K562 (cell line): Measurements from ENCODE around the gene TNFSF13. TPM values are rescaled to one million over a fixed set of nuclear protein-coding genes. Genes with fewer than 3 reads are reported as not detected.

Experiments used
- ATAC-seq: fragments of 200-7000 bp; cut with Tn5 transposase; 3 replicates; pipeline ENCODE4 v1.9.1; 2020; ENCODE audit warnings: moderate library complexity
- BruUV-seq: library from RNA; stranded (reverse); fragments of 400-500 nt; replicated peaks from 2 replicates; lab custom pipeline; 2021; lab: Mats Ljungman, UMichigan
- CTCF ChIA-PET: fragments of 300-600 bp; formaldehyde crosslinking; extraction: SDS; loops from one replicate; lab custom pipeline; 2021; ENCODE audit warnings: low intra/inter-chr PET ratio; lab: Yijun Ruan, JAX
- POLR2A ChIA-PET: fragments of 300-600, 350-650 bp; sonication (Branson Sonifier 250); formaldehyde crosslinking; extraction: SDS; loops from one replicate; lab custom pipeline; 2021; ENCODE audit warnings: antibody characterized with exemption, inconsistent platforms; lab: Yijun Ruan, JAX
- DNase-seq, 4 experiments: peaks; one replicate each; pipeline versions ENCODE4 v3.0.0 to v3.0.0-alpha.2; 2011 to 2018; ENCODE audit warnings: low spot score in 3 of 4, mixed read lengths in 3 of 4; ENCODE audit errors: extremely low read depth in 1 of 4
- FAIRE-seq: peaks from 2 replicates; lab custom pipeline; 2011; peaks lifted over from hg19 to GRCh38; lab: Jason Lieb, UNC
- H2AFZ ChIP-seq: 2 replicates; pipeline ENCODE4 v1.6.0; 2011; ENCODE audit warnings: low read depth, low read length, control low read depth, inconsistent platforms
- H3K27ac ChIP-seq: fragments of 200-600 bp; 3 replicates; pipeline ENCODE4 v1.8.0; 2011; ENCODE audit warnings: low read depth, mild to moderate bottlenecking, control low read depth, inconsistent platforms, low read length, moderate library complexity, mixed read lengths; ENCODE audit errors: extremely low read depth
- H3K27me3 ChIP-seq, 2 experiments: fragments of 300-600 bp in 1 of 2; 2 replicates in 1 of 2; 3 replicates in 1 of 2; pipeline versions ENCODE4 v1.6.0 to v1.8.0; 2011; ENCODE audit warnings: inconsistent platforms in 2 of 2, low read length in 2 of 2, mild to moderate bottlenecking in 1 of 2, mixed read lengths in 1 of 2, moderate library complexity in 1 of 2; ENCODE audit not compliant: control insufficient read depth in 2 of 2, insufficient read depth in 2 of 2
- H3K36me3 ChIP-seq: fragments of 300-600 bp; 3 replicates; pipeline ENCODE4 v1.8.0; 2011; ENCODE audit warnings: mild to moderate bottlenecking, low read length, inconsistent platforms; ENCODE audit not compliant: control insufficient read depth, insufficient read depth
- H3K4me1 ChIP-seq, 2 experiments: fragments of 200-600 bp in 1 of 2; replicated peaks in 1 of 2; 2 replicates in 1 of 2; 3 replicates in 1 of 2; pipeline versions ENCODE4 v1.5.1 to v1.8.0; 2011; ENCODE audit warnings: inconsistent platforms in 2 of 2, low read length in 2 of 2, mild to moderate bottlenecking in 1 of 2, mixed read lengths in 1 of 2, moderate library complexity in 1 of 2; ENCODE audit not compliant: control insufficient read depth in 2 of 2, insufficient read depth in 2 of 2
- H3K4me2 ChIP-seq: 2 replicates; pipeline ENCODE4 v1.6.1; 2011; ENCODE audit warnings: low read length, control low read depth, inconsistent platforms, mixed read lengths; ENCODE audit not compliant: insufficient read depth
- H3K4me3 ChIP-seq: fragments of 200-600 bp; sonication (generic), shearing (Covaris generic); 2 replicates; pipeline ENCODE4 v1.5.1; 2016; ENCODE audit warnings: control low read depth, inconsistent platforms
- H3K79me2 ChIP-seq: fragments of 200-600 bp; 3 replicates; pipeline ENCODE4 v1.8.0; 2011; ENCODE audit warnings: low read length, inconsistent platforms; ENCODE audit not compliant: control insufficient read depth, insufficient read depth
- H3K9ac ChIP-seq, 2 experiments: 2 replicates each; pipeline versions ENCODE4 v1.6.0 to v1.6.1; 2011; ENCODE audit warnings: low read depth in 2 of 2, low read length in 2 of 2, control low read depth in 1 of 2, inconsistent platforms in 1 of 2, mild to moderate bottlenecking in 1 of 2, mixed read lengths in 1 of 2; ENCODE audit not compliant: insufficient read depth in 1 of 2
- H3K9me1 ChIP-seq: one replicate; pipeline ENCODE4 v1.6.0; 2011; ENCODE audit warnings: inconsistent platforms, mild to moderate bottlenecking, low read length, moderate library complexity; ENCODE audit not compliant: control insufficient read depth, insufficient read depth
- H3K9me3 ChIP-seq: replicated peaks from 2 replicates; pipeline ENCODE4 v1.5.1; 2011; ENCODE audit warnings: low read depth, low read length, inconsistent platforms; ENCODE audit not compliant: control insufficient read depth, insufficient read depth
- H4K20me1 ChIP-seq: replicated peaks from 2 replicates; pipeline ENCODE4 v1.6.1; 2011; ENCODE audit warnings: low read length, inconsistent platforms, mixed read lengths; ENCODE audit not compliant: control insufficient read depth, insufficient read depth
- AFF4 ChIP-seq: sonication (generic); formaldehyde crosslinking; IDR thresholded peaks from 2 replicates; pipeline ENCODE4 v1.8.0; 2023; ENCODE audit warnings: mild to moderate bottlenecking, missing genetic modification reagents
- COPS2 ChIP-seq: fragments of 450-650 bp; conservative IDR thresholded peaks from 2 replicates; pipeline ENCODE4 v1.6.1; 2016; ENCODE audit warnings: mild to moderate bottlenecking, moderate library complexity
- DIDO1 ChIP-seq: fragments of 450-650 bp; IDR thresholded peaks from 2 replicates; pipeline ENCODE4 v1.6.1; 2016; ENCODE audit warnings: low read depth, missing biosample characterization, missing genetic modification characterization
- DPF2 ChIP-seq: fragments of 450-650 bp; IDR thresholded peaks from 2 replicates; pipeline ENCODE4 v1.6.1; 2016
- FOS ChIP-seq: IDR thresholded peaks from 3 replicates; pipeline ENCODE4 v1.6.1; 2011; ENCODE audit not compliant: insufficient read length; ENCODE audit errors: extremely low read depth
- TAF15 ChIP-seq: fragments of 200-400 bp; formaldehyde crosslinking; IDR thresholded peaks from 2 replicates; pipeline ENCODE4 v1.6.1; 2017; ENCODE audit warnings: mild to moderate bottlenecking, low read depth, low read length, moderate library complexity
- ZBED1 ChIP-seq: IDR thresholded peaks from 2 replicates; pipeline ENCODE4 v1.6.1; 2014
- WGBS: fragments of 100-300 bp; shearing (Covaris generic); methylation state at CpG from one replicate; pipeline ENCODE4 v1.1.6; 2016; ENCODE audit warnings: low coverage, mixed read lengths; ENCODE audit not compliant: insufficient coverage; ENCODE audit errors: missing lambda C conversion rate; 5-methylcytosine and 5-hydroxymethylcytosine counted together
- in situ Hi-C: fragments of 300-500 bp; cut with MboI; formaldehyde crosslinking; loops from 4 replicates; pipeline ENCODE4 v1.15.0; 2018; ENCODE audit warnings: inconsistent platforms, mixed read lengths
- intact Hi-C: fragments of 100-400 bp; cut with micrococcal nuclease; formaldehyde crosslinking; loops from 2 replicates; pipeline ENCODE4 v1.14.2; 2022
- polyA plus RNA-seq, 8 experiments: library from polyadenylated mRNA; depleted of rRNA in 4 of 8; stranded (reverse) in 5 of 8; unstranded in 3 of 8; fragments of >200 nt; fragmentation: Nextera tagmentation in 2 of 8; fragmentation: Illumina TruSeq in 1 of 8; extraction: Ambion mirVana in 2 of 8; extraction: Trizol in 1 of 8; gene quantifications; 2 replicates each; pipeline versions ENCODE4 v1.2.1 to v1.2.3, GENCODE V29; 2011 to 2014; ENCODE audit warnings: inconsistent platforms in 1 of 8, missing spikeins in 1 of 8
- total RNA-seq, 7 experiments: library from RNA; depleted of rRNA in 6 of 7; stranded (reverse); fragments of >200 nt in 6 of 7; fragmentation: Illumina TruSeq in 2 of 7; extraction: Trizol in 2 of 7; gene quantifications; 2 replicates each; pipeline versions ENCODE4 v1.2.1 to v1.2.3, GENCODE V29; 2011 to 2021; ENCODE audit warnings: low replicate concordance in 1 of 7
- TF ChIP-seq, protein P1 (sequence below): sonication (generic); formaldehyde crosslinking; IDR thresholded peaks from 2 replicates; pipeline ENCODE4 v1.4.0; 2020; ENCODE audit warnings: mild to moderate bottlenecking, missing genetic modification reagents

TNFSF13 gene
- total and polyA plus RNA-seq, 9 of the 15 experiments (the other 6 are each of a cell fraction or from before 2014, with no cell fraction given): 0.04 to 0.51 (median 0.19) TPM; not detected in 1

GRCh38 chr17:7556627-7557026, 1.9 kb upstream of the TNFSF13 start:
- Histone ChIP-seq H3K79me2 (peaks cover 5% of the 10 kb centered on the region; the same call in 2 of the 3 replicates), H3K36me3 (no peaks in the 10 kb centered on the region)
- TF ChIP-seq COPS2 (no peak), TAF15 (no peak), AFF4 (no peak), FOS (no peak), DIDO1 (tag) (no peak), DPF2 (no peak), ZBED1 (no peak)
- TF ChIP-seq, protein P1, sequence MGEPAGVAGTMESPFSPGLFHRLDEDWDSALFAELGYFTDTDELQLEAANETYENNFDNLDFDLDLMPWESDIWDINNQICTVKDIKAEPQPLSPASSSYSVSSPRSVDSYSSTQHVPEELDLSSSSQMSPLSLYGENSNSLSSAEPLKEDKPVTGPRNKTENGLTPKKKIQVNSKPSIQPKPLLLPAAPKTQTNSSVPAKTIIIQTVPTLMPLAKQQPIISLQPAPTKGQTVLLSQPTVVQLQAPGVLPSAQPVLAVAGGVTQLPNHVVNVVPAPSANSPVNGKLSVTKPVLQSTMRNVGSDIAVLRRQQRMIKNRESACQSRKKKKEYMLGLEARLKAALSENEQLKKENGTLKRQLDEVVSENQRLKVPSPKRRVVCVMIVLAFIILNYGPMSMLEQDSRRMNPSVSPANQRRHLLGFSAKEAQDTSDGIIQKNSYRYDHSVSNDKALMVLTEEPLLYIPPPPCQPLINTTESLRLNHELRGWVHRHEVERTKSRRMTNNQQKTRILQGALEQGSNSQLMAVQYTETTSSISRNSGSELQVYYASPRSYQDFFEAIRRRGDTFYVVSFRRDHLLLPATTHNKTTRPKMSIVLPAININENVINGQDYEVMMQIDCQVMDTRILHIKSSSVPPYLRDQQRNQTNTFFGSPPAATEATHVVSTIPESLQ (CRISPR knock-in tag): no peak
- TF ChIP-seq, all 486 proteins: peak for 0
- no peaks in the 10 kb centered on the region for H3K9me1 ChIP-seq
- H2AFZ ChIP-seq: no peak overlapping the region
- 29% methylated on average over 8 of the region's 12 CpGs for WGBS
- H3K9me3 ChIP-seq: no peaks in the 10 kb centered on the region
- DNase-seq (no peak), ATAC-seq (no peak), FAIRE-seq (no peak)
- H3K9ac ChIP-seq: peak overlapping the region in 1 of 2 experiments; percentile 20; a peak in 1 of 4 replicates
- H3K4me3 ChIP-seq: no peak overlapping the region
- ChIA-PET POLR2A (interaction anchor here (0.6 to 1.2 kb wide), 3 partner anchors 18 to 117 kb away, joined by 3 read pairs; no protein-coding TSS in a partner anchor), CTCF (no interaction called here)
- peaks cover 10 to 44% of the 10 kb centered on the region in 2 experiments; a peak in 4 of 5 replicates for H3K4me1 ChIP-seq
- no peaks in the 10 kb centered on the region for H4K20me1 ChIP-seq
- no peaks in the 10 kb centered on the region for H3K27me3 ChIP-seq
- BruUV-seq: no TSS peak
- no peak overlapping the region for H3K4me2 ChIP-seq
- in situ Hi-C loops: loop anchor here (10.0 to 25.0 kb wide), 2 partner anchors 202 to 519 kb away; partner anchors contain the start of genes KCTD11, SLC16A11, SLC16A13 and TMEM95
- no peak overlapping the region for H3K27ac ChIP-seq
- intact Hi-C loops: no loop called here
